Smooth muscle cell (in vitro differentiated cells): ENCODE measurements around the gene UNC79. TPM values are rescaled to one million over a fixed set of nuclear protein-coding genes. Genes with fewer than 3 reads are reported as not detected.
"Not testable (repeated sequence)": the region's sequence is repeated elsewhere in the genome, so short reads cannot be mapped to it uniquely, and the experiment has no call there.

Experiments
- DNase-seq: peaks from one replicate; lab custom pipeline; 2025; ENCODE audit not compliant: unreplicated experiment; lab: John Stamatoyannopoulos, UW
- H2AFZ ChIP-seq: fragments of 200-600 bp; sonication (generic); 2 replicates; pipeline ENCODE4 v1.6.0; 2016; ENCODE audit warnings: antibody characterized with exemption, low read depth, mild to moderate bottlenecking
- H3F3A ChIP-seq: fragments of 200-600 bp; sonication (generic); 2 replicates; pipeline ENCODE4 v1.6.0; 2017; ENCODE audit warnings: antibody characterized with exemption, low read depth
- H3K27ac ChIP-seq: fragments of 200-600 bp; sonication (generic); 2 replicates; pipeline ENCODE4 v1.5.1; 2016; ENCODE audit warnings: low read depth, mild to moderate bottlenecking
- H3K27me3 ChIP-seq: fragments of 200-600 bp; sonication (generic); 2 replicates; pipeline ENCODE4 v1.6.1; 2016; ENCODE audit warnings: low read depth, mild to moderate bottlenecking
- H3K36me3 ChIP-seq: fragments of 200-600 bp; sonication (generic); 2 replicates; pipeline ENCODE4 v1.5.1; 2016; ENCODE audit warnings: low read depth
- H3K4me1 ChIP-seq: fragments of 200-600 bp; sonication (generic); 2 replicates; pipeline ENCODE4 v1.5.1; 2016; ENCODE audit warnings: low read depth
- H3K4me2 ChIP-seq: fragments of 200-600 bp; sonication (generic); 2 replicates; pipeline ENCODE4 v1.6.0; 2016; ENCODE audit warnings: mild to moderate bottlenecking
- H3K4me3 ChIP-seq: fragments of 200-600 bp; sonication (generic); 2 replicates; pipeline ENCODE4 v1.5.1; 2016; ENCODE audit warnings: mild to moderate bottlenecking
- H3K79me2 ChIP-seq: fragments of 200-600 bp; sonication (generic); 2 replicates; pipeline ENCODE4 v1.6.0; 2016; ENCODE audit warnings: low read depth, mild to moderate bottlenecking
- H3K9ac ChIP-seq: fragments of 200-600 bp; sonication (generic); 2 replicates; pipeline ENCODE4 v1.6.0; 2016; ENCODE audit warnings: low read depth
- H3K9me3 ChIP-seq: fragments of 200-600 bp; sonication (generic); replicated peaks from 2 replicates; pipeline ENCODE4 v1.5.1; 2016; ENCODE audit warnings: low read depth
- H4K20me1 ChIP-seq: fragments of 200-600 bp; sonication (generic); 2 replicates; pipeline ENCODE4 v1.6.0; 2016; ENCODE audit warnings: low read depth
- WGBS: methylation state at CpG from one replicate; pipeline ENCODE4 v1.1.7; 2016; ENCODE audit warnings: low lambda C conversion rate; 5-methylcytosine and 5-hydroxymethylcytosine counted together
- polyA plus RNA-seq: library from polyadenylated mRNA; unstranded; fragments of >200 nt; fragmentation: Nextera tagmentation; extraction: Ambion mirVana; gene quantifications from 2 replicates; pipeline ENCODE4 v1.2.1, GENCODE V29; 2016
- total RNA-seq: library from RNA; depleted of rRNA; stranded (reverse); fragments of >200 nt; gene quantifications from 2 replicates; pipeline ENCODE4 v1.2.3, GENCODE V29; 2014
- TF ChIP-seq, protein P1 (sequence below): fragments of 200-600 bp; sonication (generic); IDR thresholded peaks from 2 replicates; pipeline ENCODE4 v1.5.1; 2017; ENCODE audit warnings: borderline replicate concordance, mild to moderate bottlenecking, antibody characterized with exemption; ENCODE audit not compliant: insufficient read depth, poor library complexity, severe bottlenecking

Gene UNC79
- total and polyA plus RNA-seq, 2 experiments from 2014 or later, result 0.06 to 0.36 TPM

DNA sequence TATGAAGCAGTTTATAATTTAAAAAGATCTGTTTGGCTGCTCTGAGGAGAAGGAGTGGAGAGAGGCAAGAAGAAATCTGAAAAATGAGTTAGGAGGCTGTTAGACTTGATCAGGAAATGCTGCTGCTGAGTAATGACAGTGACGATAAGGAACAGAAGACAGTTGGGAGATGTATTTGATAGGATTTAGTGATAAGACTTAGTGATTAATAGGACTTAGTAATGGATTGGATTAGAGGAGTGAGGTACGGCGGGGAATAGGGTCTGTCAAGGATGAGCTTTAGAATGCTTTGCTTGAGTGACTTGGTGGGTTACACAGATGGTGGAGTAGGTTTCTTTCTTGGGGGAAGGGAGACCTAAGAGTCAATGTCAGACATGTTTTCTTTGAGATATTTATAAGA lies 31.7 kb downstream of the UNC79 start:
- no peaks in the 10 kb centered on the region for H3K4me1 ChIP-seq
- WGBS, result 40% methylated on average over 3 of the region's 3 CpGs
- H3K27me3 ChIP-seq, result no peaks in the 10 kb centered on the region
- no peaks in the 10 kb centered on the region for H3F3A ChIP-seq
- H3K4me3 ChIP-seq, result no peak overlapping the region
- H3K4me2 ChIP-seq, result no peak overlapping the region
- H3K9ac ChIP-seq, result no peak overlapping the region
- no peak overlapping the region for H2AFZ ChIP-seq
- no peak overlapping the region for H3K27ac ChIP-seq
- no peaks in the 10 kb centered on the region for H3K9me3 ChIP-seq
- TF ChIP-seq, protein P1, sequence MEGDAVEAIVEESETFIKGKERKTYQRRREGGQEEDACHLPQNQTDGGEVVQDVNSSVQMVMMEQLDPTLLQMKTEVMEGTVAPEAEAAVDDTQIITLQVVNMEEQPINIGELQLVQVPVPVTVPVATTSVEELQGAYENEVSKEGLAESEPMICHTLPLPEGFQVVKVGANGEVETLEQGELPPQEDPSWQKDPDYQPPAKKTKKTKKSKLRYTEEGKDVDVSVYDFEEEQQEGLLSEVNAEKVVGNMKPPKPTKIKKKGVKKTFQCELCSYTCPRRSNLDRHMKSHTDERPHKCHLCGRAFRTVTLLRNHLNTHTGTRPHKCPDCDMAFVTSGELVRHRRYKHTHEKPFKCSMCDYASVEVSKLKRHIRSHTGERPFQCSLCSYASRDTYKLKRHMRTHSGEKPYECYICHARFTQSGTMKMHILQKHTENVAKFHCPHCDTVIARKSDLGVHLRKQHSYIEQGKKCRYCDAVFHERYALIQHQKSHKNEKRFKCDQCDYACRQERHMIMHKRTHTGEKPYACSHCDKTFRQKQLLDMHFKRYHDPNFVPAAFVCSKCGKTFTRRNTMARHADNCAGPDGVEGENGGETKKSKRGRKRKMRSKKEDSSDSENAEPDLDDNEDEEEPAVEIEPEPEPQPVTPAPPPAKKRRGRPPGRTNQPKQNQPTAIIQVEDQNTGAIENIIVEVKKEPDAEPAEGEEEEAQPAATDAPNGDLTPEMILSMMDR, result no peak
- H4K20me1 ChIP-seq, result no peaks in the 10 kb centered on the region
- DNase-seq, result no peak
- no peaks in the 10 kb centered on the region for H3K79me2 ChIP-seq
- H3K36me3 ChIP-seq, result no peaks in the 10 kb centered on the region

DNA sequence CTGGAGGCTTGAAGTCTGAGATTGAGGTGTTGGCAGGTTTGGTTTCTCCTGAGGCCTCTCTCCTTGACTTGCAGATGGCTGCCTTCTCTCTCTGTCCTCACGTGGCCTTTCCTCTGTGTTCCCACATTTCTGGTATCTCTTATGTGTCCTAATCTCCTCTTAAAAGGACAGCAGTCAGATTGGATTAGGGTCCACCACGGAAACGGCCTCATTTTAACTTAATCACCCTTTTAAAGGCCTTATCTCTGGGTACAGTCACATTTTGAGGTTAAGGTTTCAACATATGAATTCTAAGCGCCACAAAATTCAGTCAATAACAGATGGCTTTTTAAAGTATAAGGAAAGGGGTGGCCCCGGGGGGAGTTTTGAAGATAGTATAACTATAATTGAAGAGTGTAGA lies 33.5 kb downstream of the UNC79 start:
- Histone ChIP-seq H2AFZ (no peak overlapping the region), H3K27me3 (no peaks in the 10 kb centered on the region), H3K9me3 (no peaks in the 10 kb centered on the region), H3K27ac (no peak overlapping the region), H3F3A (no peaks in the 10 kb centered on the region), H3K4me2 (no peak overlapping the region), H3K4me3 (no peak overlapping the region), H3K79me2 (no peaks in the 10 kb centered on the region), H3K4me1 (no peaks in the 10 kb centered on the region), H4K20me1 (no peaks in the 10 kb centered on the region), H3K9ac (no peak overlapping the region), H3K36me3 (no peaks in the 10 kb centered on the region)
- DNase-seq, result no peak
- TF ChIP-seq, protein P1, result no peak
- 30% methylated on average over 5 of the region's 5 CpGs for WGBS

DNA sequence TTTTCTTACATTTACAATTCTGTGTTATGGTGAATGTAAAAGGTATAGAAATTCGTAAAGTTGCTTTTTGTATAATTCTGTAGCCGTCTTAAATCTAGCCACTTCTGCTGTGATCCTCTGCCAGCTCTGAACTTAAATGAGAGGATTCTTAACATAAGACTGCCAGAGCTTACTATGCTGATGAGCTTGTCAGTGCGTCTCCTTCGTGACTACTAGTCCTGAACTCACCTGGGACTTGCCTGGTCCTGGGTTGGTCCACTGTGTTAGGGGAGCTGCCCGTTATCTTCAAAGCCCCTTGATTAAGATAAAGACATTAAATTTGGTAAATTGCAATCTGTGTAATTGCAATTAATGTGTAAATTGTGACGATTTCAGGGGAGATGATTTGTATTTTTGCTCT lies 44.7 kb downstream of the UNC79 start:
- Histone ChIP-seq H3K4me3 (no peak overlapping the region), H3K4me1 (no peaks in the 10 kb centered on the region), H3F3A (no peaks in the 10 kb centered on the region), H3K79me2 (no peaks in the 10 kb centered on the region), H2AFZ (no peak overlapping the region), H4K20me1 (no peaks in the 10 kb centered on the region), H3K27ac (no peak overlapping the region), H3K4me2 (no peak overlapping the region), H3K9me3 (no peaks in the 10 kb centered on the region), H3K36me3 (no peaks in the 10 kb centered on the region), H3K9ac (no peak overlapping the region), H3K27me3 (no peaks in the 10 kb centered on the region)
- no peak for DNase-seq
- TF ChIP-seq, protein P1, result no peak
- 84% methylated on average over 6 of the region's 6 CpGs for WGBS

DNA sequence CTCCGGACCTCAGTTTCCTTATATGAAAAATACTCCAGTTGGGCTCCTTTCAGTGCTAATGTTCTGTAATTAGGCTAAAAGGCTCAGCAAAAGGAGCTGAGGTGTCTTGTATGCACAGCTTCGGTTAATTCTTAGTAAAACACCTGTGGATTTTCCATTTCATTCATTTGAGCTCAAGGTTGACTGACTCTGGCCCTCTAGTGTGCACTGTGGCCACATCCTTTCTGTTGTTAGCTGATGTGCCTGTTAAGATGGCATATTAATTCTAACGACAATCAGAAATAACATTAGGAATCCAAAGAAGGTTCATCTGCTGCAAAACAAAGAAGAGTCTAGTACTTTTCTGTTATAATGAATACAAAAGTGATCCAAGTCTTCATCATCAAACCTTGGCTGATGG lies 45.6 kb downstream of the UNC79 start:
- DNase-seq, result no peak

DNA sequence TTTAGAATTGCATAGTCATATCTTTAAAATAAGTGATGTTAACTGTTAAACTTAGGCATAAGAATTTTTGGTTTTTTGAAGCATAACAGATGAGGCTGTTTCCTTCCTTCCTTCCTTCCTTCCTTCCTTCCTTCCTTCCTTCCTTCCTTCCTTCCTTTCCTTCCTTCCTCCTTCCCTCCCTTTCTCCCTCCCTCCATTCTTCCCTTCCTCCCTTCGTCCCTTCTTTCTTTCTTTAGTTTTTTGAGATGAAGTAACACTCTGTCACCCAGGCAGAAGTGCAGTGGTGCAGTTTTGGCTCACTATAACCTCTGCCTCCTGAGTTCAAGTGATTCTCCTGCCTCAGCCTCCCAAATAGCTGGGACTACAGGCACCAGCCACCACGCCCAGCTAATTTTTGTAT lies 48.3 kb downstream of the UNC79 start:
- WGBS, result 71% methylated on average over 2 of the region's 2 CpGs

More for the DNA sequence above, 45.6 kb downstream of the UNC79 start:
- 89% methylated on average over 3 of the region's 3 CpGs for WGBS
- no peaks in the 10 kb centered on the region for H3K4me1 ChIP-seq
- H3K9me3 ChIP-seq, result no peaks in the 10 kb centered on the region
- H3K9ac ChIP-seq, result no peak overlapping the region
- H3K27ac ChIP-seq, result no peak overlapping the region
- H3F3A ChIP-seq, result no peaks in the 10 kb centered on the region
- no peak overlapping the region for H3K4me2 ChIP-seq
- H3K27me3 ChIP-seq, result no peaks in the 10 kb centered on the region
- H3K36me3 ChIP-seq, result no peaks in the 10 kb centered on the region
- no peak overlapping the region for H2AFZ ChIP-seq
- TF ChIP-seq, protein P1, result no peak
- no peaks in the 10 kb centered on the region for H4K20me1 ChIP-seq
- H3K4me3 ChIP-seq, result no peak overlapping the region
- H3K79me2 ChIP-seq, result no peaks in the 10 kb centered on the region

More for the DNA sequence above, 48.3 kb downstream of the UNC79 start:
- not testable (repeated sequence) for H3K4me2 ChIP-seq, H3K27me3 ChIP-seq, H2AFZ ChIP-seq, H3K4me3 ChIP-seq, DNase-seq, H3K27ac ChIP-seq, H3K36me3 ChIP-seq, H3K4me1 ChIP-seq, H3F3A ChIP-seq, H3K79me2 ChIP-seq, H3K9me3 ChIP-seq, H4K20me1 ChIP-seq, H3K9ac ChIP-seq
